PFSK-1 (cell line): Measurements from ENCODE around the gene RAPGEF5.

Experiments used
- FOXP2 ChIP-seq: optimal IDR thresholded peaks from 2 replicates; pipeline ENCODE3; 2011; ENCODE audit warnings: borderline replicate concordance, control low read depth, inconsistent platforms; ENCODE audit not compliant: insufficient read depth; ENCODE audit errors: extremely low read length, extremely low read depth
- POLR2AphosphoS5 ChIP-seq: IDR thresholded peaks from 2 replicates; pipeline ENCODE4 v1.6.1; 2012; ENCODE audit warnings: low read depth, mild to moderate bottlenecking, control low read depth, low read length, moderate library complexity
- SIN3A ChIP-seq: IDR thresholded peaks from 2 replicates; pipeline ENCODE4 v1.6.1; 2012; ENCODE audit warnings: mild to moderate bottlenecking, low read length, moderate library complexity, borderline replicate concordance; ENCODE audit not compliant: insufficient read depth
- TAF1 ChIP-seq: IDR thresholded peaks from 2 replicates; pipeline ENCODE4 v1.6.1; 2012; ENCODE audit warnings: low read length, control low read depth, borderline replicate concordance; ENCODE audit not compliant: insufficient read depth
- TF ChIP-seq, protein P1 (sequence below), 2 experiments: IDR thresholded peaks; 2 replicates each; pipeline versions ENCODE4 v1.6.1 to v1.8.0; 2011 to 2012; ENCODE audit warnings: low read depth in 2 of 2, low read length in 2 of 2, control low read depth in 1 of 2, inconsistent platforms in 1 of 2, mild to moderate bottlenecking in 1 of 2, moderate library complexity in 1 of 2; ENCODE audit not compliant: insufficient read depth in 1 of 2

DNA sequence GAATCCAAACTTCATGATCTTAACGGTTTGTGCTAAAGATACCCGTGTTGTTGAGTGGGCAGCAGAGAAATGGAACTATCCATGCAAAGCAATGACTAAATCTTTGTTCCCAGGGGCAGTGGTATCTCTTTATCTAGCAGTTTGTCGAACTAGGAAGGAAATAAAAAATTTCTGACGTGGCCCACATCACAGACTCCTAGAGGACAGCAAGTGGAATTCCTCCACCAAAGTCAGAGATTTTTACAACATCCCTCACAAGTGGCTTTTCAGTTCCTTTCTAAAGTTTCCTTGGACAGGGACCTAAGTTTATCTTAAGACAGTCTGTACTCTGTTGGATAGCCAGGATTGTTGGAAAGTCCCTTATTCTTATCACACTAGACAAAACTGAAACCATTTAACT is 136.0 kb downstream of the RAPGEF5 start:
- TF ChIP-seq POLR2AphosphoS5 (no peak), SIN3A (no peak), TAF1 (no peak), FOXP2 (no peak)
- TF ChIP-seq, protein P1, sequence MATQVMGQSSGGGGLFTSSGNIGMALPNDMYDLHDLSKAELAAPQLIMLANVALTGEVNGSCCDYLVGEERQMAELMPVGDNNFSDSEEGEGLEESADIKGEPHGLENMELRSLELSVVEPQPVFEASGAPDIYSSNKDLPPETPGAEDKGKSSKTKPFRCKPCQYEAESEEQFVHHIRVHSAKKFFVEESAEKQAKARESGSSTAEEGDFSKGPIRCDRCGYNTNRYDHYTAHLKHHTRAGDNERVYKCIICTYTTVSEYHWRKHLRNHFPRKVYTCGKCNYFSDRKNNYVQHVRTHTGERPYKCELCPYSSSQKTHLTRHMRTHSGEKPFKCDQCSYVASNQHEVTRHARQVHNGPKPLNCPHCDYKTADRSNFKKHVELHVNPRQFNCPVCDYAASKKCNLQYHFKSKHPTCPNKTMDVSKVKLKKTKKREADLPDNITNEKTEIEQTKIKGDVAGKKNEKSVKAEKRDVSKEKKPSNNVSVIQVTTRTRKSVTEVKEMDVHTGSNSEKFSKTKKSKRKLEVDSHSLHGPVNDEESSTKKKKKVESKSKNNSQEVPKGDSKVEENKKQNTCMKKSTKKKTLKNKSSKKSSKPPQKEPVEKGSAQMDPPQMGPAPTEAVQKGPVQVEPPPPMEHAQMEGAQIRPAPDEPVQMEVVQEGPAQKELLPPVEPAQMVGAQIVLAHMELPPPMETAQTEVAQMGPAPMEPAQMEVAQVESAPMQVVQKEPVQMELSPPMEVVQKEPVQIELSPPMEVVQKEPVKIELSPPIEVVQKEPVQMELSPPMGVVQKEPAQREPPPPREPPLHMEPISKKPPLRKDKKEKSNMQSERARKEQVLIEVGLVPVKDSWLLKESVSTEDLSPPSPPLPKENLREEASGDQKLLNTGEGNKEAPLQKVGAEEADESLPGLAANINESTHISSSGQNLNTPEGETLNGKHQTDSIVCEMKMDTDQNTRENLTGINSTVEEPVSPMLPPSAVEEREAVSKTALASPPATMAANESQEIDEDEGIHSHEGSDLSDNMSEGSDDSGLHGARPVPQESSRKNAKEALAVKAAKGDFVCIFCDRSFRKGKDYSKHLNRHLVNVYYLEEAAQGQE (IDR thresholded peaks at IDR 0.05; ENCODE audit: insufficient read depth in 1 of 2, low read depth in 2 of 2, low read length in 2 of 2) = no peak
